Mesodermal cell (in vitro differentiated cells): ENCODE measurements around the gene FRMD1.

Experiments used
- H3K27ac ChIP-seq: 2 replicates; pipeline ENCODE4 v1.7.0; 2013; ENCODE audit warnings: mild to moderate bottlenecking, low read depth, low read length, moderate library complexity; ENCODE audit not compliant: severe bottlenecking
- H3K36me3 ChIP-seq: 2 replicates; pipeline ENCODE4 v1.7.1; 2013; ENCODE audit warnings: mild to moderate bottlenecking, low read length, moderate library complexity; ENCODE audit not compliant: control insufficient read depth, insufficient read depth
- H3K4me1 ChIP-seq: one replicate; pipeline ENCODE4 v1.7.1; 2013; ENCODE audit warnings: mild to moderate bottlenecking, low read length; ENCODE audit not compliant: insufficient read depth, control insufficient read depth, poor library complexity, severe bottlenecking
- H3K4me3 ChIP-seq: 2 replicates; pipeline ENCODE4 v1.7.0; 2013; ENCODE audit warnings: low read length, control low read depth, mild to moderate bottlenecking; ENCODE audit not compliant: insufficient read depth, poor library complexity, severe bottlenecking; ENCODE audit errors: extremely low read depth
- H3K9me3 ChIP-seq: 2 replicates; pipeline ENCODE4 v1.7.1; 2013; ENCODE audit warnings: mild to moderate bottlenecking, low read length, moderate library complexity; ENCODE audit not compliant: control insufficient read depth
- WGBS, 2 experiments: methylation state at CpG; one replicate each; pipeline ENCODE4 v1.1.5; 2013; ENCODE audit warnings: missing lambda C conversion rate in 2 of 2; ENCODE audit not compliant: insufficient coverage in 2 of 2; 5-methylcytosine and 5-hydroxymethylcytosine counted together

The FRMD1 gene

DNA sequence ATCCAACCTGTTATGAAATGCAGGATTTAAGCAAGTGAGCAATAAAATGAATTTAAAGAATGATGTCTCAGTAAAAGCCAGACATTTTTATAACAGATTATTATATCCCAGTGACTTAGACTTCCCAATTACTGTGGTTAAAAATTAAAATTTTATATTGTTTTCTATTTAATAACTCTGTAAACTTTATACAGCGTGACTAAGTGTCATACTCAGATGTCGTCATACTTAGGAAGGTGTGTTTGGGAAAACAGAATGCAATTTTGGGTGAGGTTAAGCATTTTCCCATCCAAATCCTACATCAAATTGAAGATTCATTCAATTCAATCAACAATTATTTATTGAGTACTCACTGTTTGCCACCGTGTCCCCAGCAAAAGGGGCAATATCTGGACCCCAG is 31.4 kb upstream of the FRMD1 start:
- Histone ChIP-seq H3K4me3 (no peak overlapping the region), H3K9me3 (no peaks in the 10 kb centered on the region), H3K27ac (no peak overlapping the region), H3K36me3 (no peaks in the 10 kb centered on the region), H3K4me1 (peaks cover 6% of the 10 kb centered on the region)
- 80% methylated on average over 1 of the region's 3 CpGs; no CpG with 5 or more reads in 1 of the 2 experiments for WGBS, 2 experiments

DNA sequence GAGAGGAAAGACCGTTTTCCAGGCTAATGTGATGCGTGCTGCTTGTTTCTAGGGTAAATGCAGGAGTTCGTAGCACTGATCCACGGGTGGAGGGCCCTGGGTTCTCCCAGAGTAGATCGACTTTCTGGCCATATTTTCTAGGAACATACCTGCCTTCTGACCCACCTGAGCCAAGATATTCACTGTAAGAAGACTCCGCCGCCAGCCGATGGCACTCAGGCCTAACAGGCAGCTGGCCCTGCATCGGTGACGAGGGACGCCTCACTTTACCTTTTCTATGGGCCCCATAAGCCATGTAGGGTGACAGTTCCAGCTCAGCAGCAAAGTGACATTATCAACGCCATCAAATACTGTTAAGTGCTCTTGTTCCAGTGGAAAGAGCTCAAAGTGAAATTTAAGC is 30.2 kb upstream of the FRMD1 start:
- Histone ChIP-seq H3K4me3 (no peak overlapping the region), H3K9me3 (no peaks in the 10 kb centered on the region), H3K36me3 (no peaks in the 10 kb centered on the region), H3K27ac (no peak overlapping the region), H3K4me1 (peaks cover 6% of the 10 kb centered on the region)
- WGBS, 2 experiments: 92 to 95% methylated on average over 12 of the region's 12 CpGs

DNA sequence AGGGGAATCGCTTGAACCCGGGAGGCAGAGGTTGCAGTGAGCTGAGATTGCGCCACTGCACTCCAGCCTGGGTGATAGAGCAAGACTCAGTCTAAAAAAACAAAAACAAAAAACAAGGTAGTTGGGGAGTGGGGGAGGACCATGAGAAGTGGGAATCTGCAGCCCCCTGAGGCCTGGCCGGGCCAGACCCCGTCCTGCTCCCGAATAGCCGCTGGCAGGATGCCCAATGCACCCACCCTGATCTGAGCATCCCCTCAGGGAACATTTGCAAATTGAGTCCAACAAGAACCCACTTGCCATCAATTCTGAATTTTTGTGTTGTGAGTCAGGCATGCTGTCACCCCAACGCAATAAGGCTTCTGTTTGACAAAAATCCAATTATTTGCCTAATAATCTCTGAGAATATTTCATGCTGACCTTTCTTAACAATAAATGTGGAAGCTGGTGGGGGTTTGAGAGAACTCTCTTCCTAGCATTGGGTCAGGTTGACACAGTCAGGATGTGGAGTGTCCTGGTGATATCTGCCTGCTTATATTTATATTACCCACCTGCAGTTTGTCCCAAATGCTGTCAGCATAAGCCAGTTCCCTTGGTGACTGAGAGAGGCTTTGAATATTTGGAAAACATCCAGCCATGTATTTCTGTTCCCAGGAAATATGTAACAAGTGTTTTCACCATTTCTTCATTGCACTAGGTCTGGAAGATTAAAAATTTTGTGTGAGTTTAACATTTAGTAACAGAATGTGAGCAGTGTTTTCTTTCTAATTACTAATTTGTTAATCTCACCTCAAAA is 28.4 kb upstream of the FRMD1 start:
- Histone ChIP-seq H3K36me3 (no peaks in the 10 kb centered on the region), H3K4me1 (peaks cover 6% of the 10 kb centered on the region), H3K27ac (no peak overlapping the region), H3K4me3 (no peak overlapping the region), H3K9me3 (no peaks in the 10 kb centered on the region)
- 94 to 100% methylated on average over 2 to 4 of the region's 8 CpGs for WGBS, 2 experiments

DNA sequence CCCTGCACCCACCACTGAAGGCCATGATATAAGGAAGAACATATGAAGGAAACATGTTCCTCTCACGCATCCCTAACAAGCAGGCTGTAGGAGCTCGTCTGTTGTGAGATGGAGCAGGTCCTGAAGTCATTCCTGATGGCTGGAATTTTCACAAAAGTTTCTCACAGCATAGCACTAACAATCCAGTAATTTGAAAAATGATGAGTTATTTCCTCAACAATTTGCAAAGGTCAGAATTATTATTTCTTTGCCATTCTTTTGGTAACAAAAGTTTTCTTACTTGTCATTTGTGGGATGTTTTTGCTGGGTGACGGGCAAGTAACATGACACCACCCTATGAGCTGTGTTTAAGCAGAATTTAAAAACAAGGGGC is 27.6 kb upstream of the FRMD1 start:
- Histone ChIP-seq H3K4me1 (peaks cover 6% of the 10 kb centered on the region), H3K27ac (no peak overlapping the region), H3K36me3 (no peaks in the 10 kb centered on the region), H3K9me3 (no peaks in the 10 kb centered on the region), H3K4me3 (no peak overlapping the region)
- 80 to 94% methylated on average over 1 to 2 of the region's 3 CpGs for WGBS, 2 experiments

- H3K36me3 ChIP-seq: no peaks in the 10 kb centered on the region
- H3K9me3 ChIP-seq: no peaks in the 10 kb centered on the region
- no peak overlapping the region for H3K4me3 ChIP-seq
- H3K4me1 ChIP-seq: peaks cover 6% of the 10 kb centered on the region
- no peak overlapping the region for H3K27ac ChIP-seq
- WGBS, 2 experiments: 74 to 85% methylated on average over 6 to 7 of the region's 12 CpGs
These were observed 27.0 kb upstream of the FRMD1 start for GRCh38 chr6:168105813-168106632.

DNA sequence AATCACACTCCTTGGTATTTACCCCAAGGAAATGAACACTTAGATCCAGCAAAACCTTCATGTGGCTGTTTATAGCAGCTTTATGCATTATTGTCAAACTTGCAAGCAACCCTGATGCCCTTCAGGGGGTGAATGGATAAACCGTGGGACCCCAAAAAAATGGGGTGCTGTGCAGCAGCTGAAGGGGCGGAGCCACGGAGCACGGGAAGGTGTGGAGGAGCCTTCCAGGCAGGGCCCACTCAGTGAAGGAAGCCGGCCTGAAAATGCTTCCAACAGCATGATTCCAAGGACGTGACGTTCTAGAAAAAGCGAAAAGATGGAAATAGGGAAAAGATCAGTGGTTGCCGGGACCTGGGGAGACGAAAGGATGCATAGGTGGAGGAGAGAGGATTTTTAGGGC is 25.6 kb upstream of the FRMD1 start:
- H3K27ac ChIP-seq: no peak overlapping the region
- peaks cover 10% of the 10 kb centered on the region for H3K4me1 ChIP-seq
- 89 to 98% methylated on average over 10 of the region's 10 CpGs for WGBS, 2 experiments
- H3K9me3 ChIP-seq: no peaks in the 10 kb centered on the region
- H3K36me3 ChIP-seq: no peaks in the 10 kb centered on the region
- no peak overlapping the region for H3K4me3 ChIP-seq

GRCh38 chr6:168103050-168103830 is 24.2 kb upstream of the FRMD1 start:
- H3K4me3 ChIP-seq: no peak overlapping the region
- no peaks in the 10 kb centered on the region for H3K36me3 ChIP-seq
- H3K9me3 ChIP-seq: no peaks in the 10 kb centered on the region
- peaks cover 16% of the 10 kb centered on the region for H3K4me1 ChIP-seq
- H3K27ac ChIP-seq: no peak overlapping the region
- WGBS, 2 experiments: 90 to 92% methylated on average over 10 to 14 of the region's 19 CpGs

DNA sequence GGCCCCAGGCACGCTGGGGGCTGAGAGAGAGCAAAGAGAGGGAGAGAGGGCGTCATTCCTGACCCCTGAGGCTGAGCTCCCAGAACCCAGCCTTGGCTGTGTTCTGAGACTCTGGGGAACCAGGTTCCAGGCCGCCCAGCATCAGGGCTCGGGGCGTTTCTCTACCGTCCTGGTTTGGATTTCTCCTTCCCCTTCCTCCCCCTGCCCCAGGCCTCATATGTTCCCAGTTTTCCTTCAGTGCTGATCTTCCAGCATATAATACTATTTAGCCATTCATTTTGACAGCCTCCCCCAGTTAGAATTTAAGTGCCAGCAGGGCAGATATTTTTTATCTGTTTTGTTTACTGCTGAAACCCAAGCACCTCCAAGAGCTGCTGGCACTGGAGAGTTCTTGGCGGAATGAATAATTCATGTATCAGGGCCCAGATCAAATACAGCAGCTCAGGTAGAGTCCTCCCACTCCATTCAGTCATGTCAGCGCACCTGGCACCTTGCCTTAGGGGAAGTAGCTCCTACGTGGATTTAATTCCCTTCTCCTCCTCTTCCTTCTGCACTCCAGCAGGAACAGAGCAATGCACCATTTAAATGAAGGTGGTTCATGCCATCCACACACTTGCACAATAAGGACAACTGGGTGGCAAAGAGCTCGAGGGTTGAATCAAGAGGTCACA is 23.4 kb upstream of the FRMD1 start:
- Histone ChIP-seq H3K27ac (no peak overlapping the region), H3K4me1 (peaks cover 16% of the 10 kb centered on the region), H3K4me3 (no peak overlapping the region), H3K9me3 (no peaks in the 10 kb centered on the region), H3K36me3 (no peaks in the 10 kb centered on the region)
- WGBS, 2 experiments: 67 to 75% methylated on average over 5 to 8 of the region's 10 CpGs

DNA sequence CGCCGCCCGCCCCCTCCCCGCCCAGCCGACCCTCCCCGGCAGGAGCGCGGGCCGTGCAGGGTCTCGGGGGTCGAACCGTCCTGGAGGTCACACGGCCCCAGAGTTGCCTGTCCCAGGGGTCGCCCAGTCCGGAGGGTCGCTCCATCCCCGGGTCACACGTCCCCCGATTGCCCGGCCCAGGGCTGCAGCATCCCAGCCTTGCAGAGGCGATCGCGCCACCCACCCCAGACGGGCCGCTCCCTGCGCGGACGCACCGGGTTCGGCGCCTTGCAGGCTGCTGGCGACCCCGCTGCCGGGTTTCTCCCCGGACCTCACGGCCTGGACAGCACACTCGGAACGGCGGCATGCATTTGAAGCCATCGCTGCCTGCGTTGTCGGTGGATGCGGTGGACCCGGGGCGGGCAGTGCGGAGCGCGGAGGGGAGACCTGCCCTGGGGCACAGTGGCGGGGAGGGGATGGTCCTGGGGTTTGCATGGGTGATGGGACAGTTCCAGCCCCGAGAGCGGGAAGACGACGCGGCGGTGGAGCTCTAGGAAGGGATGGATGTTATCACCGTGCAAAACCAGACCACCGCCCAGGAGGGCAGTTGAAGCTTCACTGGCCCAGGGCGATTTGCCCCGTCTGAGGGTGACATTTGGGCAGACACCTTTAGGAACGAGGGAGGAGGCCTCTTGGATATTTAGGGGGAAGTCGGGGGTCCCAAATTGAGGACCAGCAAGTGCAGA is 22.7 kb upstream of the FRMD1 start:
- Histone ChIP-seq H3K27ac (no peak overlapping the region), H3K9me3 (no peaks in the 10 kb centered on the region), H3K4me1 (peaks cover 16% of the 10 kb centered on the region), H3K4me3 (peak overlapping the region; percentile 27), H3K36me3 (no peaks in the 10 kb centered on the region)
- WGBS, 2 experiments: 9 to 15% methylated on average over 39 to 61 of the region's 61 CpGs
